Gastroesophageal sphincter (tissue), 3 donors: Measurements from ENCODE around the gene CHST12.

Experiments
- POLR2A ChIP-seq, 2 donors: fragments of 450-650 bp; IDR thresholded peaks; one replicate each; pipeline ENCODE4 v1.6.1; 2017; ENCODE audit warnings: antibody characterized with exemption in 2 of 2, mild to moderate bottlenecking in 2 of 2, moderate library complexity in 1 of 2
- POLR2AphosphoS5 ChIP-seq: sonication (generic); formaldehyde crosslinking; IDR thresholded peaks from one replicate; pipeline ENCODE4 v1.6.1; 2017; ENCODE audit warnings: antibody characterized with exemption
- TF ChIP-seq, protein P1 (sequence below), 4 experiments: fragments of 200-600 bp in 2 of 4; fragments of 450-650 bp in 2 of 4; sonication (generic) in 1 of 4; IDR thresholded peaks; one replicate each; pipeline ENCODE4 v1.5.1; 2017 to 2019; ENCODE audit warnings: antibody characterized with exemption in 4 of 4, mild to moderate bottlenecking in 2 of 4, moderate library complexity in 2 of 4

DNA sequence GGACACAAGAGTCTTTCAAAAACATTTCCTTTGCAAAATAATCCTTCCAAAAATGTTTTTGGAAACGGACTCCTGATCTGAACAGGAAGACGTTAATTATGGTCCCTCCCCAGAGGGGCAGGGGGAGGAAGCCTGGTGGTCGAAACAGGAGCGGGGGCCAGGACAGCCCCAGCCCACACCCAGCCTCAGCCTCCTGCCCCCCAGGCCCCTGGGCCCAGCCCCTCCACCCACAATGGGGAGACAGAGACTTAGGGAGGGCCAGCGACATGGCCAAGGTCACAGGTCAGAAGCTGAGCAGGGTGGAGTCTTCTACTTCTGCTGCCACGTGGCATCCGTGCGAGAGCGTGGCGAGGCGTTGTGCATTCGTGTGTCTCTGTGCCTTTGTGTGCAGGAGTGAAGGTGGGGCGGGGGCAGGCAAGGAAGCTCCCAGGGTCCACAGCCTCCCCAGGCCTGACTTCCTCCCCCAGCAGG lies 86.8 kb downstream of the CHST12 start:
- TF ChIP-seq POLR2A (IDR thresholded peaks at IDR 0.05) (no peak), POLR2AphosphoS5 (no peak)
- TF ChIP-seq, protein P1, sequence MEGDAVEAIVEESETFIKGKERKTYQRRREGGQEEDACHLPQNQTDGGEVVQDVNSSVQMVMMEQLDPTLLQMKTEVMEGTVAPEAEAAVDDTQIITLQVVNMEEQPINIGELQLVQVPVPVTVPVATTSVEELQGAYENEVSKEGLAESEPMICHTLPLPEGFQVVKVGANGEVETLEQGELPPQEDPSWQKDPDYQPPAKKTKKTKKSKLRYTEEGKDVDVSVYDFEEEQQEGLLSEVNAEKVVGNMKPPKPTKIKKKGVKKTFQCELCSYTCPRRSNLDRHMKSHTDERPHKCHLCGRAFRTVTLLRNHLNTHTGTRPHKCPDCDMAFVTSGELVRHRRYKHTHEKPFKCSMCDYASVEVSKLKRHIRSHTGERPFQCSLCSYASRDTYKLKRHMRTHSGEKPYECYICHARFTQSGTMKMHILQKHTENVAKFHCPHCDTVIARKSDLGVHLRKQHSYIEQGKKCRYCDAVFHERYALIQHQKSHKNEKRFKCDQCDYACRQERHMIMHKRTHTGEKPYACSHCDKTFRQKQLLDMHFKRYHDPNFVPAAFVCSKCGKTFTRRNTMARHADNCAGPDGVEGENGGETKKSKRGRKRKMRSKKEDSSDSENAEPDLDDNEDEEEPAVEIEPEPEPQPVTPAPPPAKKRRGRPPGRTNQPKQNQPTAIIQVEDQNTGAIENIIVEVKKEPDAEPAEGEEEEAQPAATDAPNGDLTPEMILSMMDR (IDR thresholded peaks at IDR 0.05): no peak
